Measurements from ENCODE around the gene DAZAP1. TPM values are rescaled to one million over a fixed set of nuclear protein-coding genes. Genes with fewer than 3 reads are reported as not detected.

Gene DAZAP1
- total RNA-seq, 1 experiment from 2014 or later, result 360 TPM

- TF ChIP-seq ESRRA (CRISPR knock-in tag; IDR thresholded peaks at IDR 0.05; ENCODE audit: borderline replicate concordance) (peak; percentile 100), ZNF423 (CRISPR knock-in tag; IDR thresholded peaks at IDR 0.05) (no peak), USF1 (CRISPR knock-in tag; IDR thresholded peaks at IDR 0.05) (peak; percentile 74), NR1H2 (CRISPR knock-in tag; IDR thresholded peaks at IDR 0.05) (no peak)
Measured at GRCh38 chr19:1383312-1384084, 23.9 kb upstream of the DAZAP1 start, which contains the start of gene NDUFS7 (continued).

GRCh38 chr19:1384085-1384462 is 23.3 kb upstream of the DAZAP1 start:
- H3K27me3 Mint-ChIP-seq (ENCODE audit: low read depth), result peaks cover 4% of the 10 kb centered on the region
- ChIA-PET CTCF (no interaction called here), POLR2A (no interaction called here)
- TF ChIP-seq SOX15 (CRISPR knock-in tag; IDR thresholded peaks at IDR 0.05) (no peak), ZNF232 (CRISPR knock-in tag; IDR thresholded peaks at IDR 0.05) (no peak), EMX1 (CRISPR knock-in tag; IDR thresholded peaks at IDR 0.05) (no peak), JAZF1 (CRISPR knock-in tag; IDR thresholded peaks at IDR 0.05) (no peak), NR3C1 (CRISPR knock-in tag; conservative IDR thresholded peaks at IDR 0.05; ENCODE audit: low read depth) (no peak), SP1 (CRISPR knock-in tag; conservative IDR thresholded peaks at IDR 0.05) (no peak), CDX4 (CRISPR knock-in tag; IDR thresholded peaks at IDR 0.05; ENCODE audit: borderline replicate concordance) (no peak), ZBTB43 (CRISPR knock-in tag; IDR thresholded peaks at IDR 0.05) (no peak), MYBL2 (CRISPR knock-in tag; IDR thresholded peaks at IDR 0.05) (no peak), ZNF219 (CRISPR knock-in tag; IDR thresholded peaks at IDR 0.05; ENCODE audit: borderline replicate concordance) (no peak), ZNF396 (CRISPR knock-in tag; IDR thresholded peaks at IDR 0.05; ENCODE audit: borderline replicate concordance) (no peak), MXD4 (CRISPR knock-in tag; IDR thresholded peaks at IDR 0.05; ENCODE audit: borderline replicate concordance) (no peak), GABPB1 (CRISPR knock-in tag; IDR thresholded peaks at IDR 0.05) (no peak), GRHL2 (CRISPR knock-in tag; IDR thresholded peaks at IDR 0.05; ENCODE audit: insufficient replicate concordance, severe bottlenecking) (no peak), SMAD3 (CRISPR knock-in tag; IDR thresholded peaks at IDR 0.05; ENCODE audit: borderline replicate concordance) (no peak), TP53 (CRISPR knock-in tag; IDR thresholded peaks at IDR 0.05) (no peak), USF1 (CRISPR knock-in tag; IDR thresholded peaks at IDR 0.05) (no peak), ETV6 (CRISPR knock-in tag; IDR thresholded peaks at IDR 0.05) (no peak)
- H3K9me3 Mint-ChIP-seq, result no peaks in the 10 kb centered on the region
- peak overlapping the region; percentile 81 for H3K4me3 Mint-ChIP-seq
- ATAC-seq (no peak), DNase-seq (ENCODE audit: low spot score) (no peak)
- H3K27ac Mint-ChIP-seq, result no peak overlapping the region
- peaks cover 14% of the 10 kb centered on the region for H3K4me1 Mint-ChIP-seq
- peaks cover 8% of the 10 kb centered on the region for H3K36me3 Mint-ChIP-seq

GRCh38 chr19:1384478-1385110 is 22.8 kb upstream of the DAZAP1 start:
- Mint-ChIP-seq H3K27ac (peak overlapping the region; percentile 34; the same call in 1 of the 2 replicates), H3K27me3 (ENCODE audit: low read depth) (peaks cover 4% of the 10 kb centered on the region), H3K4me3 (peak overlapping the region; percentile 81), H3K9me3 (no peaks in the 10 kb centered on the region), H3K4me1 (peaks cover 14% of the 10 kb centered on the region), H3K36me3 (peaks cover 13% of the 10 kb centered on the region)
- TF ChIP-seq ZNF121 (CRISPR knock-in tag; IDR thresholded peaks at IDR 0.05) (no peak), ZNF423 (CRISPR knock-in tag; IDR thresholded peaks at IDR 0.05) (no peak), SMAD4 (CRISPR knock-in tag; IDR thresholded peaks at IDR 0.05) (no peak)
- ATAC-seq (no peak), DNase-seq (ENCODE audit: low spot score) (no peak)
- ChIA-PET CTCF (interaction anchor here (1.4 kb wide), 1 partner anchor 105 kb away, joined by 3 read pairs; no protein-coding TSS in a partner anchor), POLR2A (no interaction called here)
